RWPE1 (cell line): ENCODE data around the gene ENAH.

Experiments
- CTCF ChIA-PET: fragments of 350-600 bp; sonication (Branson Sonifier 250); formaldehyde crosslinking; extraction: SDS; loops from one replicate; lab custom pipeline; 2021; lab: Yijun Ruan, JAX
- POLR2A ChIA-PET: fragments of 400-600 bp; formaldehyde crosslinking; extraction: SDS; loops from one replicate; lab custom pipeline; 2020; ENCODE audit warnings: antibody characterized with exemption; ENCODE audit not compliant: low non-redundant PET; lab: Yijun Ruan, JAX
- DNase-seq: peaks from one replicate; pipeline ENCODE4 v3.0.0; 2012; ENCODE audit warnings: low spot score
- H3K27ac ChIP-seq: fragments of 450-650 bp; 2 replicates; pipeline ENCODE4 v1.5.1; 2017
- TF ChIP-seq, protein P1 (sequence below): fragments of 450-650 bp; conservative IDR thresholded peaks from 2 replicates; pipeline ENCODE4 v1.5.1; 2017; ENCODE audit warnings: low read depth, mild to moderate bottlenecking

The ENAH gene

DNA sequence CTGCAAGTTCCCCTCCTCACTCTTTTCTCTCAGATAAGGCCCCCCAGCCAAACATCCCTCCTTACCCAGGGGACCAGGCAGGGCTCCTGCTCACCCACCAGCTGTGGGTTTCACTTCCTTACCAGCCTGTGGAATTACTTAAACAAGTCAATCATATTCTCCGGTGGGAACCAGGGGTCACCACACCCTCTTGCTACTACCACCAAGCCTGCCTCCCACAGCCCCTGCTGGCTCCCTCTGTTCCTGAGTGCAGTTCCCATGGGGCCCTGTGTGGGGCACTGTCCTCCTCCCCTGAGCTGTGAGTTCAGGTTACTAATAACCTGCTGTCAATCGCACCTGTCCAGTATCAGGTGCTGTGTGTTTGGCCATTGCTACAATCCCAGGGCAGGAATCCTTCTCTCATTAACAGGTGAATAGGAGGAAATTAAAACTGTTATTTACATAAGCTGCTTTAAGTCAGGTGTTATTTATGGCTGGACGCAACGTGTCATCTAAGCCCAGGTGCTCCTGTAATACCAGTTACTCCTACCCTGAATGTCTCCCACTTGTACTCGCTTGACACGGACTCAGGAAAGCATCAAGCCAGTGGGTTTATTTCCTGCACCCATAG, 172.0 kb downstream of the ENAH start:
- TF ChIP-seq, protein P1, sequence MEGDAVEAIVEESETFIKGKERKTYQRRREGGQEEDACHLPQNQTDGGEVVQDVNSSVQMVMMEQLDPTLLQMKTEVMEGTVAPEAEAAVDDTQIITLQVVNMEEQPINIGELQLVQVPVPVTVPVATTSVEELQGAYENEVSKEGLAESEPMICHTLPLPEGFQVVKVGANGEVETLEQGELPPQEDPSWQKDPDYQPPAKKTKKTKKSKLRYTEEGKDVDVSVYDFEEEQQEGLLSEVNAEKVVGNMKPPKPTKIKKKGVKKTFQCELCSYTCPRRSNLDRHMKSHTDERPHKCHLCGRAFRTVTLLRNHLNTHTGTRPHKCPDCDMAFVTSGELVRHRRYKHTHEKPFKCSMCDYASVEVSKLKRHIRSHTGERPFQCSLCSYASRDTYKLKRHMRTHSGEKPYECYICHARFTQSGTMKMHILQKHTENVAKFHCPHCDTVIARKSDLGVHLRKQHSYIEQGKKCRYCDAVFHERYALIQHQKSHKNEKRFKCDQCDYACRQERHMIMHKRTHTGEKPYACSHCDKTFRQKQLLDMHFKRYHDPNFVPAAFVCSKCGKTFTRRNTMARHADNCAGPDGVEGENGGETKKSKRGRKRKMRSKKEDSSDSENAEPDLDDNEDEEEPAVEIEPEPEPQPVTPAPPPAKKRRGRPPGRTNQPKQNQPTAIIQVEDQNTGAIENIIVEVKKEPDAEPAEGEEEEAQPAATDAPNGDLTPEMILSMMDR, result peak; percentile 73
- DNase-seq, result peak; percentile 81
- POLR2A ChIA-PET, result no interaction called here
- CTCF ChIA-PET, result interaction anchor here (0.5 to 3.7 kb wide), 37 partner anchors 9 to 629 kb away, joined by 3 to 39 read pairs (median 3); partner anchors contain the start of gene SRP9
- no peak overlapping the region for H3K27ac ChIP-seq

DNA sequence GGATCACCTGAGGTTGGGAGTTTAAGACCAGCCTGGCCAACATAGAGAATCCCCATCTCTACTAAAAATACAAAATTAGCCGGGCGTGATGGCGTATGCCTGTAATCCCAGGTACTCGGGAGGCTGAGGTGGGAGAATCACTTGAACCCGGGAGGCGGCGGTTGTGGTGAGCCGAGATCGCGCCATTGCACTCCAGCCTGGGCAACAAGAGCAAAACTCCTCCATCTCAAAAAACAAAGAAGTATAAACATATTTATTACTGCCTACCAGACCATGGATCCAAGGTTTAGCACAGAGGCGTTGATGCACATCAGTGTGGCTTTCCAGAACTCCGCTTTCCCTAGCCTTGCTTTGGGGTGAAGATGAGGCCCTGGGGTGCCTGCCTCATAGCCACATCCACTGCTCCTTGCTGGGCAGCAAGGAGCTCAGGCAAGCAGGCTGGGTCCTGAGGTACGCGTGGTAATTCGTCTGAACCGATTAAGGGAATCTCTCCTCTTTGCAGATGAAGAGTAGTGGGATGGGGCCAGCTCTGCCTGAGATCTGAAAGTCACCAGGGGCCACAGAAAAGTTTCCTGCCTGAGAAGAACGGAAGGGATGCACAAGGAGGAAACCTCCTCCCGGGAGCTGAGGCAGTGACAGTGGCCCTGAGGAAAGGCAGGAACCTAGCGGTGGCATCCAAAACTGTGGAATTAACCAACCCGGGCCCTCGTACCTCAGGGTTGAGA, 172.8 kb downstream of the ENAH start:
- CTCF ChIA-PET, result interaction anchor here (0.6 to 3.7 kb wide), 25 partner anchors 9 to 630 kb away, joined by 3 to 39 read pairs (median 3); partner anchors contain the start of gene SRP9
- no peak for DNase-seq
- POLR2A ChIA-PET, result no interaction called here
- no peak overlapping the region for H3K27ac ChIP-seq
- TF ChIP-seq, protein P1, result no peak

DNA sequence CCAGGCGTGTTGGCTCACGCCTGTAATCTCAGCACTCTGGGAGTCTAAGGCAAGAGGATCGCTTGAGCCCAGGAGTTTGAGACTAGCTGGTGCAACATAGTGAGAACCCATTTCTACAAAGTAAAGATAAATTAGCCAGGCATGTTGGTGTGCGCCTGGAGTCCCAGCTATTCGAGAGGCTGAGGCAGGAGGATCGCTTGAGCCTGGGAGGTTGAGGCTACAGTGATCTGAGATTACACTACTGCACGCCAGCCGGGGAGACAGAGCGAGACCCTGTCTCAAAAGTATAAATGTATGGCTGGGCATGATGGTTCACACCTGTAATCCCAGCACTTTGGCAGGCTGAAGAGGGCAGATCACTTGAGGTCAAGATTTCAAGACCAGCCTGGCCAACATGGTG, 173.6 kb downstream of the ENAH start:
- TF ChIP-seq, protein P1, result no peak
- no peak overlapping the region for H3K27ac ChIP-seq
- DNase-seq, result no peak
- CTCF ChIA-PET, result interaction anchor here (0.6 to 3.7 kb wide), 6 partner anchors 148 to 489 kb away, joined by 3 to 39 read pairs (median 4); no protein-coding TSS in a partner anchor
- POLR2A ChIA-PET, result interaction anchor here (0.9 kb wide), 1 partner anchor 298 kb away, joined by 3 read pairs; the partner anchor contains the start of gene SRP9

DNA sequence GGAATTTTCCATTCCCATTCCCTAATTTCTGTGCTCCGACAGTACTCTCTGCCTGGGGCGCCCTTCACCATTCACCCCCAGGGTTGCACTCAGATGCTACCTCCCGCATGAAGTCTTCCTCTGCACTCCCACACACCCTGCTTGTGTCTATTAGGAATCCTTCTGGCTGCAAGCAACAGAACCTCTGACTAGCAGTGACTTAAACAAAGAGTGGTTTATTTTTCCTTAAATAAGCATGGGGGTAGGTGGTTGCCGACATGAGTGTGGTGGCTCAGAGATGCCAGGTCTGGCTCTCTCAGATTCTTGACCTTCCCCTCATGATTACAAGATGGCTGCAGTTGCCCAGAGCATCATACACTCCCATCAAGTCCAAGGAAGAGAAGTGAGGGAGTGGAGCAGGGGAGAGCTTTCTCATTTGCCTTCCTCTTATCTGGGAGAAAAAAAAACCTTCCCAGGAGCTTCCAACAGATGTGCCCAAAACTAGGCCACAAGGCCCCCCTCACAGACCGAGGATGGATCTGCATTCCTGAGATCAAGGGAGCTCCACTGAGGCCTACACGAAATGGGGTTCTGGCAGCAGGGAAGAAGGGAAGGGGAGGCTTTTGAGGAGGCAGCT, 175.5 kb downstream of the ENAH start:
- CTCF ChIA-PET, result interaction anchor here (0.6 to 2.2 kb wide), 7 partner anchors 159 to 510 kb away, joined by 3 to 14 read pairs (median 3); partner anchors contain the start of gene SRP9
- H3K27ac ChIP-seq, result no peak overlapping the region
- TF ChIP-seq, protein P1, result no peak
- POLR2A ChIA-PET, result no interaction called here
- no peak for DNase-seq

DNA sequence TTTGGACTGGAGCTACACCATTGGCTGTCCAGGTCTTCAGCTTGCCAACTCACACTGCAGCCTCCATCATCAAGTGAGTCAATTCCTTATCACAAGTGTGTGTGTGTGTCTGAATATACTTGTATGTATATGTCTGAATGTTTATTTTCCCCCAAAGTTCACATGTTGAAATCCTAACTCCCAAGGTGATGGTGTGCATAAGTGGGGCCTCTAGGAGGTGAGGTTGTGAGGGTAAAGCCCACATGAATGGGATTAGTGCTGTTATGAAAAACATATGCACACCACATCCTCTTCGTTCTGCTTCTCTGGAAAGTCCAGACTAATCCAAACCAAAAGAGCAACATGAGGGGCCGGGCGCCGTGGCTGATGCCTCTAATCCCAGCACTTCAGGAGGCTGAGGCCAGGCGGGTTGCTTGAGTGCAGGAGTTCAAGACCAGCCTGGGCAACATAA, 176.4 kb downstream of the ENAH start:
- TF ChIP-seq, protein P1, result no peak
- no peak for DNase-seq
- no peak overlapping the region for H3K27ac ChIP-seq
- ChIA-PET CTCF (interaction anchor here (0.5 to 2.4 kb wide), 7 partner anchors 9 to 503 kb away, joined by 3 to 20 read pairs (median 3); partner anchors contain the start of gene SRP9), POLR2A (no interaction called here)

DNA sequence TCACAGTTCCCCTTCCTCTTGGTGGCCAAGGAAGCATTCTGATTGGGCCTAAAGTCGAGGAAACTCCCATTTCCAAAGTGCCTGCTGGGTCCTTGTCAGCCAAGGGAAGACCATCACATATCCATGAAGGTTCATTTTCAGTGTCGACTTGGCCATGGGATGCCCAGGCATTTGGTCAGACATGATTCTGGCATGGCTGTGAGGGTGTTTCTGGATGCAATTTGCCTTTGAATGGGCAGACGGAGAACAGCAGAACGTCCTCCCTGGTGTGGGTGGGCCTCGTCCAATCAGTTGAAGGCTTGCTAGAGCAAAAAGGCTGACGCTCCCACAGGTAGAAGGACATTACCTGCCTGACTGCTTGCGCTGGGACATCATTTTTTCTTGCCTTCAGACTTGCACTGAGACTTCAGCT, 176.8 kb downstream of the ENAH start:
- DNase-seq, result no peak
- POLR2A ChIA-PET, result no interaction called here
- H3K27ac ChIP-seq, result no peak overlapping the region
- CTCF ChIA-PET, result interaction anchor here (0.6 to 2.4 kb wide), 12 partner anchors 10 to 511 kb away, joined by 3 to 38 read pairs (median 10); partner anchors contain the start of gene SRP9
- TF ChIP-seq, protein P1, result no peak
